Measurements from ENCODE around the gene PRMT1. TPM values are rescaled to one million over a fixed set of nuclear protein-coding genes. Genes with fewer than 3 reads are reported as not detected.

The PRMT1 gene
- 219 TPM for total RNA-seq (2021; ENCODE audit: unreplicated experiment)
- 317 TPM for polyA plus RNA-seq (2012; ENCODE audit: insufficient read length)
- Bru-seq, nascent RNA: percentile 86 among the genes with signal in this experiment
- percentile 92 among the genes with signal in this experiment for BruChase-seq, experiment 1, labeled RNA remaining after a 2-hour chase
- percentile 96 among the genes with signal in this experiment for BruChase-seq, experiment 2, labeled RNA remaining after a 6-hour chase
- long read RNA-seq, transcript PRMT1-201 (10 exons, 1,393 nt): major isoform, 180 of 247 reads
- long read RNA-seq, transcript PRMT1-202 (11 exons, 1,327 nt): minor isoform, 26 of 247 reads
- long read RNA-seq, partial matches to known transcripts: 24 of 247 reads
- long read RNA-seq, other reads (novel, unspliced or antisense): 17 of 247 reads

GRCh38 chr19:49677231-49677900, at the start of gene PRMT1:
Gene PRMT1 (plus strand): TSS chr19:49677271. CDS start chr19:49677281, 10 bp downstream.
- CTCF ChIA-PET: no interaction called here
- ATAC-seq (peak; percentile 49), DNase-seq (ENCODE audit: low read depth, low spot score) (no peak)
- H3K27ac ChIP-seq (ENCODE audit: low read length): peak within 1 kb of the TSS; percentile 98
- no peaks in the 10 kb centered on the region for H3K27me3 ChIP-seq (ENCODE audit: control insufficient read depth, insufficient read depth, low read length)
- intact Hi-C loops (cut with micrococcal nuclease; ENCODE audit: unreplicated experiment): no loop called here
- no TSS peak for BruUV-seq (replicated peaks)
- H3K36me3 ChIP-seq (ENCODE audit: control insufficient read depth, insufficient read depth, low read length): peaks cover 12% of the 10 kb centered on the region
- in situ Hi-C loops (cut with HindIII; ENCODE audit: low pct_unique_long_range_greater_than_20kb, low sequenced_read_pairs): no loop called here
- TF ChIP-seq SIN3A (IDR thresholded peaks at IDR 0.05; ENCODE audit: borderline replicate concordance, insufficient read depth, low read depth, low read length) (peak; percentile 65; the same call in 1 of the 2 replicates), TCF7L2 (IDR thresholded peaks at IDR 0.05; ENCODE audit: low read depth, low read length) (no peak), POLR2AphosphoS5 (IDR thresholded peaks at IDR 0.05; ENCODE audit: low read depth, low read length) (peak; percentile 69; the same call in 1 of the 2 replicates)
- POLR2A ChIA-PET: interaction anchor here (1.1 to 1.2 kb wide), 2 partner anchors 12 to 37 kb away, joined by 4 to 5 read pairs; partner anchors contain the start of gene RRAS
- H3K4me3 ChIP-seq (ENCODE audit: low read depth in 2 of 2, low read length in 2 of 2): peak within 1 kb of the TSS; percentile 83 to 88
- no peaks in the 10 kb centered on the region for H3K9me3 ChIP-seq (ENCODE audit: control insufficient read depth, insufficient read depth, low read depth, low read length)
- H3K4me1 ChIP-seq (ENCODE audit: control insufficient read depth, insufficient read depth, low read length): peaks cover 19% of the 10 kb centered on the region

DNA sequence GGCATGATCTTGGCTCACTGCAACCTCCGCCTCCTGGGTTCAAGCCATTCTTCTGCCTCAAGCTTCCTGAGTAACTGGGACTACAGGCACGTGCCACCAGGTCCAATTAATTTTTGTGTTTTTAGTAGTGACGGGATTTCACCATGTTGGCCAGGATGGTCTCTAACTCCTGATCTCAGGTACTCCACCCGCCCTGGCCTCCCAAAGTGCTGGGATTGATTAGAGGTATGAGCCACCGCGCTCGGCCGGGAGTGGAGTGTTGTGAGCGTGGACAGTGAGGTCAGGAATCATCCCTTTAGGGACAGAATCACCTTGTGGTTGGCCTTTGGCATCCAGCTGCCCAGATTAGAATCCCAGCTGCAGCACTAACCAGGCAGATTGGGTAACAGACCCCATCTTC, 47.4 kb upstream of the PRMT1 start:
- intact Hi-C loops (cut with micrococcal nuclease; ENCODE audit: unreplicated experiment): no loop called here
- ATAC-seq: no peak
- POLR2A ChIA-PET: interaction anchor here (0.9 kb wide), 1 partner anchor 12 kb away, joined by 3 read pairs; the partner anchor contains the start of gene SCAF1
- no peaks in the 10 kb centered on the region for H3K27me3 ChIP-seq (ENCODE audit: control insufficient read depth, insufficient read depth, low read length)
- CTCF ChIA-PET: no interaction called here
- BruUV-seq (replicated peaks): no TSS peak
- no peaks in the 10 kb centered on the region for H3K36me3 ChIP-seq (ENCODE audit: control insufficient read depth, insufficient read depth, low read length)
- no peak overlapping the region for H3K4me3 ChIP-seq (ENCODE audit: low read depth in 2 of 2, low read length in 2 of 2)
- TF ChIP-seq SIN3A (IDR thresholded peaks at IDR 0.05; ENCODE audit: borderline replicate concordance, insufficient read depth, low read depth, low read length) (no peak), CTCF (IDR thresholded peaks at IDR 0.05) (no peak), TCF7L2 (IDR thresholded peaks at IDR 0.05; ENCODE audit: low read depth, low read length) (no peak), POLR2AphosphoS5 (IDR thresholded peaks at IDR 0.05; ENCODE audit: low read depth, low read length) (no peak), REST (IDR thresholded peaks at IDR 0.05; ENCODE audit: insufficient read depth in 1 of 2, low read depth in 2 of 2, low read length in 1 of 2) (no peak)
- H3K27ac ChIP-seq (ENCODE audit: low read length): no peak overlapping the region
- in situ Hi-C loops (cut with HindIII; ENCODE audit: low pct_unique_long_range_greater_than_20kb, low sequenced_read_pairs): no loop called here
- H3K9me3 ChIP-seq (ENCODE audit: control insufficient read depth, insufficient read depth, low read depth, low read length): no peaks in the 10 kb centered on the region
- no peak for DNase-seq (ENCODE audit: low read depth, low spot score)
- H3K4me1 ChIP-seq (ENCODE audit: control insufficient read depth, insufficient read depth, low read length): no peaks in the 10 kb centered on the region
